Globus pallidus (tissue), 1 donor: Measurements from ENCODE around the gene SBSN.

ENCODE experiments used
- DNase-seq: peaks from one replicate; pipeline ENCODE4 v3.0.0-alpha.2; 2015; ENCODE audit warnings: low spot score

SBSN gene

GRCh38 chr19:35533822-35534392, 5.8 kb upstream of the SBSN start:
- DNase-seq, result no peak

DNA sequence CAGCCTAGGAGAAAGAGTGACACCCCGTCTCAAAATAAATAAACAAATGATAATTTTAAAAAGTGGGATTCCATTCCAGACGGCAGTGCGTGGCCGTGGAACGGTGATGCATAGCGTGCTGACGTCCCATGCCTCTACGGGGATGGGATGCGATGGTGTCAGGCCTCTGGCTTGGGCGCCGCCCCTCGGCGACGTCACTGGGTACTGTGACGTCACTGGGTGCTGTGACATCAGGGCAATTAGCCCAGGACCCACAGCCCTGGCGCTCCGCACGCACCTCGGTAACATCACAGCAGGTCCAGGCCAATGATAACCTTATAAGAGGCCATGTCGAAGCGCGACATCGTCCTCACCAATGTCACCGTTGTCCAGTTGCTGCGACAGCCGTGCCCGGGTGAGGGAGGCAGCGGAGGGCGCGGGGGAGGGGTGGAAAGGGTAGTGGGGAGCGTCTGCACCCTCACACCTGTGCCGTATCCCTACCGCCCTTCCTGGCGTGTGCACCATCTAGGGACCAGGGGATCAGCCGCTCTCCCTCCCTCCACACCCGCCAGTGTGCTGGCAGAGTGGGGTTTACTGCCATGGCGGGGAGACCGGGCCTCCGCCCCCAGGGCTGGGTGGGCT, 5.2 kb upstream of the SBSN start, which contains the start of gene GAPDHS:
TSS of gene GAPDHS (plus strand) at position 256 of the 621 bp plus-strand sequence. CDS start at position 328, 72 bp downstream.
- no peak for DNase-seq

DNA sequence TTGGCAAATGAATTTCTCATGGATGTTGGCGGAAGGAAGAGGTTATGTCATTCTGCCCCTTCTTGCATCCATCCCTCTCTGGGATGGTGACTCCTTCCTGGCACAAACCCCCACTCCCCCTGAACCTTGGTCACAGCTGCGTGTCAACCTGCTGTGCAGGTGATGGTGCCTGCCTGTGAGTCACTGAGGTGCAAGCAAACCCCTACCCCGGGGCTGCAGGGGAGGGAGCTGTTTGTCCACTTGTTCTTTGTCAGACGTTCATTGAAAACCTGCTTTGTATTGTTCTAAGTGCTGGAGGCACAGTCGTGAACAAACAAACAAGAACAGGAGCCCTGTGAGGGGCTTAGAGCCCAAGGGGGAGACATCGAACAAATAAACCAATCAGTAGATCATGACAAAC, 3.2 kb upstream of the SBSN start:
- no peak for DNase-seq

DNA sequence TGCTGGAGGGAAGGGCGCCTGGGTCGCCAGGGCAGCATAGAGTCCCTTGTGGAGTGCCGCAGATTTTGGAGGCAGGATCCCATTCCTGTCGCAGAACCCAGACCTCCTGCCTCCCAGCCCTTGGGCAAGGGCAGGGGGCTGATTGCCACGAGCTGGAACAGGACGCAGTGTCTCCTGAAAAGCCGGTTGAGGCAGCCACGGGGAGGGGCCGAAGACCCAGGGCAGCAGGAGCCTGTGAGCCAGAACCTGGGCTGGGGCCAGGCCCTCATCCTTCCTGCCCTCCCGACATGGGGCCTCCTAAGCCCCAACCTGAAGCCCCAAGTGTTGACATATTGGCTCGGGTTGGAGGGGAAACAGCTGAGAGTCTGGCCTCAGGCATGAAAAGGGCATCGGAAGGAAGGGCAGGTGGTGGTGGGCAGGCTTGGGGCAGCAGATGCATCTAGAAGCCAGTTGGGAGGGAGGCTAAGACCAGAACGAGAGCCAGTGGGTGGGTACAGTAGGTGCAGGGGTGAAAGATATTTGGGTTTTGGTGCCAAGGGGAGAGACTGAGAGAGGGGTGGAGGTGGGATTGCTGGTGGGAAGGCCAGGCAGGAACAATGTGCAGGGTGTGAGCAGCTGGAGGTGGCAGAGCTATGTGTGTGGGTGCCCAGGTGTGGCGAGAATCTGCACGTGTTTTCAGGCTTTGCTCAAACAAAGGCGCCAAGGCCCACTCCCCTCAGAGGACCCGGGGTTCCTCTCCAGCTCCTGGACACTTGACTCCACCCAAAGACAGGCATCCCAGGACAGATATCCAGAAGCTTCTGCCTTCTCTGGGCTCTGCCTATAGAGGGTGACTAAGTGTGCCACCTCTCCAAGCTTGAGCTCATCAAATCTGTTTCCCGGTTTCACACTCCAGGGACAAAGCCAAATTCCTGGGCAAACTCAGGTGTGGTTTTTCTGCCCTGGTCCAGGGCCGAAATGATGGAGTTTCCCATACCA, 1.4 kb upstream of the SBSN start:
- DNase-seq, result no peak

DNA sequence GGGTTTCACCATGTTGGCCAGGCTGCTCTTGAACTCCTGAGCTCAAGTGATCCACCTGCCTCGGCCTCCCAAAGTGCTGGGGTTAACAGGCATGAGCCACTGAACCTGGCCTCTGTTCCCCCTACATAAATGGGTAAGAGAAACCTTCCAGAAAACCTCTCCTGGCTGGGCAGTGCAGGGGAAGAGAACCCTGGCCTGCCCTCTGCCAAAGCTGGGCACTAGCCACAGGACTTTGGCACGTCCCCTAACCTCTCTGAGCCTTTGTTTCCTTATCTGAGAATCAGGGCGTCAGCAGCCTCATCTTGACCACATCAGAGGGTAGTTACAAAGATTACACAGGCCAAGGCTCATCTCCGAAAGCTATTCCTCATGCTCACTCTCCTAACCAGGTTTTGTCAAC, 2.2 kb downstream of the SBSN start:
- DNase-seq, result no peak

DNA sequence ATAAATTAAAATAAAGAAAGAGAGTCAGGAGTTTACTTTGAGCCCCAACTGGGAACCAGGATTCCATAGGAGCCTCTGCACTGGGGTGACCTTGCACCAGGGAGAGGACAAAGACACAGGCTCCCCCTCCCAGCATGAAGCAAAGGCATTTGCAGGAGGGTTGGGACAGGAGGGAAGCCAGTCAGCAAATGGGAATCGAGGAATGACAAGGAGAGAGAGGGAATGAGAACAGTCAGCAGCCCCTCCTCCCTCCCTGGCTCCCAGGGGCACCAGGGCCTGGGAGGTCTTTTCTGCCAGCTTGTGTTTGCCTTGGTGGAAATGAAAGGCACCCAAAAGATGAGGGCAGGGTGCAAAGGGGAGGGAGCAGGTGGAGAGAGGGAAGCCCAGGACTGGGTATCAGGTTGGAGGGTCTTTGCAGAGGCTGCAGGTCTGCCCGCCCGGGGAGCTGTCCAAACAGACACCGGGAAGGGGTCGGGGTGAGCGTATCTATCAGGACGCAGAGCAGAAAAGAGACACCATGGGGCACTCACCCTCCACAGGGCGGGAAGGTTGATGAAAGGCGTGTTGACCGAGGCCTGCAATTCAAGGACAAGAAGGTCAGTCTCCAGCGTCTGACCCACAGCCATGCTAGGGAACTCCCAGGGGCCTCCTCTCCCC, 3.8 kb downstream of the SBSN start:
- DNase-seq, result no peak

DNA sequence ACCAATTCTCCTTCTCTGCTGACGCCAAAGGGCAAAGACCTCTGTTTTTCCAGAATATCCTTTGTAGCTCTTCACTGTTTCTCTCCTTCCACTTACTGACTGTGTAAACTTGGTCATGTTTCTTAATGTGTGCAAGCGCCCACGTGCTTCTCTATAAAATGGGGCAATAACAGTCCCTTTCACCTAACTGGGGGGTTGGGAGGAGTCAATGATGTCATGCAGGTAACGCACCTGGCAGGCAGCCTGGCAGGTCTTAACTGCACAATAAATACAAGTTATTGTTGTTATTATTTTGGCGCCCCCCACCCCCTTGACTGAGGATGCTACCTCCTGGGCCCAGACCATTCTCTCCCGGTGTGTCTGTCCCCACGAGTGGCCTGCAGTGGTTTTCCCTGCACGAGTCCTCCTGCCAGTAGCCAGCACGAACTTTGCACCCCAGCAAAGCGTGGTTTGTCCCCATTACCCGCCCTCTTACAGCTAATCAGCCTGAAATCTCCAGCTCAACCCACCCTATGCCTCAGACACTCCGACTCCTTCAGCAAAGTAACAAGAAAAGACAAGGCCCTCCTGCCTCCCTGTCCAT, 5.3 kb downstream of the SBSN start:
- DNase-seq, result no peak

DNA sequence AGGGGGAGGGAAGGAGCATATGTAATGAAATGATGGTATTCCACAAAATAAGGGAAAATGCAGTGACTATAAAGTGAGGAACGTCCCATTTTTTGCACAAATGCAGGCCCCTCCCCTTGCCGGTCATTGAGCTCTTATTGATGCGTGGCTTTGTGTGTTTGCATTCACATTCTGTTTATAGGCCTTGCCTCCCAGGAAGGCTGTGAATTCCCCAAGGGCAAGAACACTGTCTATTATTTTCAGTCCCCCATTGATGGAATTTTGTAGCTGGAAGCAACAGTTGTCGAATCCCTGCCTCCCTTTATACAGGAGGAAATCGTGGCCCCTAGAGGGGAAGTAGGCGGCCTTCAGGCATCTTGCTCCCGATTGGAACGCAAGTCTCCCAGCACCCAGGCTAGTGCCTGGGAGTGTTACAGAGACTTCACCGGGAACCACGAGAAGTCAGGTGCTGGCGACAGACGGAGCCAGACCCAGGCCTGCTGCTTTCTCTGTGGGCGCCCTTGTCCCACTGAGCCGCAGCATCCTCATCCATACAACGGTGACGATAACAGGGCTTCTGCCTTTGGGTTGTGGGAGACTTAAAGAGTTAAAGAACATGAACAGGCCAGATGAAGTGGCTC, 6.9 kb downstream of the SBSN start:
- no peak for DNase-seq

DNA sequence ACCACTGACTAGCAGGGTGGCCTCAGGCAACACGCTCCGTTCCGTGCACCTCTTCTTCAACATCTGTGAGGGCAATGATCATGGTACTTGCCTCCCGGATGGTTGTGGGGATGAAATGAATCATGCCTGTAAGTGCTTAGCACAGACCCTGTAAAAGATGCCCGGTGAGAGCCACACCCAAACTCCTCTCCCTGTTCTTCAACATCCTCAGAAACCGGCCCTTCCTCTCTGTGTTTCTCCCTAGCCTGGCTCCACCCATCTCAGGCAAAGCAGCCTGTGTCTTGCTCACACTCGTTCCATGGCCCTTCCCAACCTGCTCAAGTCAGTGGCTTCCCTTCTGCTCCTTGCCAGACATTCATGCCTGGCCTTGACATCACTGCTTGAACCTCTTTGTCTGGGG, 8.8 kb downstream of the SBSN start:
- no peak for DNase-seq

- DNase-seq, result no peak
These were observed 9.8 kb downstream of the SBSN start for GRCh38 chr19:35518313-35518712.

DNA sequence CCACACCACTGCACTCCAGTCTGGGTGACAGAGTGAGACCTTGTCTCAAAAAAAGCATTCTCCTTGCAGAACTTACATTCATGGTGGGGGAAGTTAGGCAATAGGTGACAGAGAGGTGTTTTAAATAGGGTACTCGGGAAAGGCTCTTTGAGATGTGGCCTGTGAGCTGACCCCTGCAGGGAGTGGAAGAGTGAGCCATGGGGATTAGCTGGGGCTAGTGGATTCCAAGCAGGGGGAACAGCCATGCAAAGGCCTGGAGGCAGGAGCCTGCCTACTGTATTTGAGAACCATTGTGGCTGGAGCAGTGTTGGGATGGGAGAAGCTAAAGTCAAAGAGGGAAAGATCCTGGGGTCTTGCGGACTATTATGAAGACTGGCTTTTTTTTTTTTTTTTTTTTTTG, 10.8 kb downstream of the SBSN start:
- no peak for DNase-seq

DNA sequence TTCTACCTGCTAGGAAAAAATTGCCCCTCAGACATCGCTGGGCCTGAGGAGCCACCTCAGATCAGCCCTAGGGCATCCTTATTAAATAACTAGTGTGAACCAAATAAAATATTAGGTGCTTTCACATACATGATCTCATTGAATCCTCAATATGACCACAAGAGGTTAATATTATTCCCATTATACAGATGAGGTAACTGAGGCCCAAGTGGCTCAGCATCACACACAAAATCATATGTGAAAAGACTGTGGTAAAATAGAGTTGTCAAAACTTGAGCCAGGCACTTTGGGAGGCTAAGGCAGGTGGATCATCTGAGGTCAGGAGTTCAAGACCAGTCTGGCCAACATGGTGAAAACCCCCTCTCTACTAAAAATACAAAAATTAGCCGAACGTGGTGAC, 11.8 kb downstream of the SBSN start:
- no peak for DNase-seq

GRCh38 chr19:35514282-35514809, 13.8 kb downstream of the SBSN start:
- no peak for DNase-seq

- no peak for DNase-seq
These were observed 14.4 kb downstream of the SBSN start, which contains the start of gene DMKN for GRCh38 chr19:35513628-35514281. TSS of gene DMKN (minus strand) at chr19:35513649. CDS start at chr19:35513475, 174 bp downstream.

- DNase-seq, result no peak
These were observed 15.1 kb downstream of the SBSN start for GRCh38 chr19:35512831-35513627.

- DNase-seq, result no peak
These were observed 16.8 kb downstream of the SBSN start for GRCh38 chr19:35511337-35511736.

DNA sequence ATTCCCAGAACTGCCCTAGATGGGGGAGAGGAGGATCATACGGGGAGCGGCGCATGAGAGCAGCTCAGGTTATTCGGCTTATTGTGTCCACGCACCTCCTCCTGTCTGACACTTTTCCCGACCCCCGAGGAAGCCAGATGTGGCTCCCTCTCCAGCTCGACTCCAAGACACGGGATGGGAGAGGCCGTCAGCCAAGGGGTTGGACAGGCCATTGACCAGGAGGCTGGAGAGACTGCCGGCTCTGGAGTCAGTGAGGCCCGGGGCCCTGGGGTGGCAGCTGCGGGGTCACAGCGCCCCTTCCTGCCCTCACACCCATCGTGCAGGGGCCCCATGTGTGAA, 17.5 kb downstream of the SBSN start:
- DNase-seq, result no peak

GRCh38 chr19:35509861-35510625, 18.1 kb downstream of the SBSN start:
- DNase-seq, result peak; percentile 9

DNA sequence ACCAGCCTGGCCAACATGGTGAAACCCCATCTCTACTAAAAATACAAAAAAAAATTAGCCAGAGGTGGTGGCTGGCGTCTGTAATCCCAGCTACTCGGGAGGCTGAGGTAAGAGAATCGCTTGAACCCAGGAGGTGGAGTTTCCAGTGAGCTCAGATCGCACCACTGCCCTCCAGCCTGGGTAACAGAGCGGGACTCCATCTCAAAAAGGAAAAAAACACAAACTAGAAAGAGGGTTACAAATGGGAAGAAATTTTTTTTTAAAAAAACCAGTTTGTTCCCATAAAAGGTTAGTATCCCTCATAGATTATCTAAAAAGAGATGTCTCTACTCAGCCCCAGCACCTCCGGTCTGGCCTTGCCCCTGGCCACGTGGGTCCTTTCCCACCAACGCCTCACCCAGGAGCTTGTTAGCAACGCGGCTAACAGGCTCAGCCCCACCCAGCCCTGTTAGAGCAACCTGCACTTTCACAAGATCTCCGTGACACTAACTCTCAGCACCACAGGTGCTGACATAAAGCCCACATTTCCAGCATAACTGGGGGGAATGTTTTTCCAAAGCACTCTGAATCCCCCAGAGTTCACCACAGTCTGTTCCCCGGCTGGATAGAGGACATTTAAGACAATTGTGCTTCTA, 19.0 kb downstream of the SBSN start:
- no peak for DNase-seq
